Trophoblast cell (in vitro differentiated cells and primary cell): Measurements from ENCODE around the gene SLX4IP.

Source experiments
- DNase-seq, 2 donors: peaks; one replicate each; pipeline ENCODE4 v3.0.0-alpha.2; 2016
- H2AFZ ChIP-seq: 2 replicates; pipeline ENCODE4 v1.6.1; 2013; ENCODE audit warnings: low read length, moderate library complexity, mild to moderate bottlenecking; ENCODE audit not compliant: insufficient read depth, poor library complexity
- H2AK5ac ChIP-seq: 2 replicates; pipeline ENCODE4 v1.6.1; 2013; ENCODE audit warnings: mild to moderate bottlenecking, low read length
- H2BK120ac ChIP-seq: 2 replicates; pipeline ENCODE4 v1.6.1; 2013; ENCODE audit warnings: low read length, mild to moderate bottlenecking, moderate library complexity; ENCODE audit not compliant: insufficient read depth, poor library complexity
- H2BK12ac ChIP-seq: 2 replicates; pipeline ENCODE4 v1.6.1; 2013; ENCODE audit warnings: mild to moderate bottlenecking, low read length, moderate library complexity
- H2BK5ac ChIP-seq: 2 replicates; pipeline ENCODE4 v1.6.1; 2013; ENCODE audit warnings: low read length, low read depth, moderate library complexity, mild to moderate bottlenecking; ENCODE audit not compliant: poor library complexity
- H3K14ac ChIP-seq: 2 replicates; pipeline ENCODE4 v1.6.1; 2013; ENCODE audit warnings: mild to moderate bottlenecking, low read length
- H3K18ac ChIP-seq: 2 replicates; pipeline ENCODE4 v1.6.1; 2013; ENCODE audit warnings: mild to moderate bottlenecking, low read length
- H3K23ac ChIP-seq: 2 replicates; pipeline ENCODE4 v1.6.1; 2013; ENCODE audit warnings: low read length
- H3K27ac ChIP-seq: 2 replicates; pipeline ENCODE4 v1.5.1; 2013; ENCODE audit warnings: low read depth, mild to moderate bottlenecking, inconsistent platforms, low read length, moderate library complexity
- H3K27me3 ChIP-seq: 2 replicates; pipeline ENCODE4 v1.6.1; 2013; ENCODE audit warnings: inconsistent platforms, mild to moderate bottlenecking, low read length, moderate library complexity; ENCODE audit not compliant: insufficient read depth
- H3K36me3 ChIP-seq, 2 experiments: 1 replicate in 1 of 2; 2 replicates in 1 of 2; pipeline ENCODE4 v1.6.1; 2013; ENCODE audit warnings: low read length in 2 of 2, mild to moderate bottlenecking in 2 of 2, moderate library complexity in 1 of 2; ENCODE audit not compliant: insufficient read depth in 2 of 2, control insufficient read depth in 1 of 2
- H3K4ac ChIP-seq: 2 replicates; pipeline ENCODE4 v1.6.1; 2013; ENCODE audit warnings: low read depth, mild to moderate bottlenecking, low read length, moderate library complexity
- H3K4me1 ChIP-seq, 2 experiments: 1 replicate in 1 of 2; 2 replicates in 1 of 2; pipeline ENCODE4 v1.6.1; 2013; ENCODE audit warnings: low read length in 2 of 2, mild to moderate bottlenecking in 2 of 2, moderate library complexity in 1 of 2; ENCODE audit not compliant: insufficient read depth in 2 of 2, control insufficient read depth in 1 of 2
- H3K4me2 ChIP-seq: 2 replicates; pipeline ENCODE4 v1.6.1; 2013; ENCODE audit warnings: inconsistent platforms, mild to moderate bottlenecking, low read length, moderate library complexity
- H3K4me3 ChIP-seq: 2 replicates; pipeline ENCODE4 v1.5.1; 2013; ENCODE audit warnings: mild to moderate bottlenecking, low read depth, low read length, inconsistent platforms
- H3K79me1 ChIP-seq: one replicate; pipeline ENCODE4 v1.6.1; 2013; ENCODE audit warnings: low read length
- H3K79me2 ChIP-seq: 2 replicates; pipeline ENCODE4 v1.6.1; 2013; ENCODE audit warnings: low read length, mild to moderate bottlenecking; ENCODE audit not compliant: control insufficient read depth, insufficient read depth, poor library complexity
- H3K9ac ChIP-seq: 2 replicates; pipeline ENCODE4 v1.6.1; 2013; ENCODE audit warnings: mild to moderate bottlenecking, low read length
- H3K9me3 ChIP-seq: 2 replicates; pipeline ENCODE4 v1.6.1; 2013; ENCODE audit warnings: low read depth, mild to moderate bottlenecking, control low read depth, inconsistent platforms, low read length; ENCODE audit not compliant: insufficient read depth
- H4K12ac ChIP-seq: 2 replicates; pipeline ENCODE4 v1.6.1; 2013; ENCODE audit warnings: low read depth, mild to moderate bottlenecking, low read length, moderate library complexity
- H4K8ac ChIP-seq: 2 replicates; pipeline ENCODE4 v1.6.1; 2013; ENCODE audit warnings: low read depth, mild to moderate bottlenecking, low read length, moderate library complexity
- H4K91ac ChIP-seq: one replicate; pipeline ENCODE4 v1.6.1; 2013; ENCODE audit warnings: low read depth, mild to moderate bottlenecking, low read length, moderate library complexity
- WGBS: extraction: QIAGEN DNeasy Blood & Tissue Kit; methylation state at CpG from one replicate; pipeline ENCODE4 v1.1.7; 2013; ENCODE audit warnings: missing lambda C conversion rate; ENCODE audit not compliant: insufficient read length, insufficient coverage; ENCODE audit errors: extremely low coverage; 5-methylcytosine and 5-hydroxymethylcytosine counted together

The SLX4IP gene

DNA sequence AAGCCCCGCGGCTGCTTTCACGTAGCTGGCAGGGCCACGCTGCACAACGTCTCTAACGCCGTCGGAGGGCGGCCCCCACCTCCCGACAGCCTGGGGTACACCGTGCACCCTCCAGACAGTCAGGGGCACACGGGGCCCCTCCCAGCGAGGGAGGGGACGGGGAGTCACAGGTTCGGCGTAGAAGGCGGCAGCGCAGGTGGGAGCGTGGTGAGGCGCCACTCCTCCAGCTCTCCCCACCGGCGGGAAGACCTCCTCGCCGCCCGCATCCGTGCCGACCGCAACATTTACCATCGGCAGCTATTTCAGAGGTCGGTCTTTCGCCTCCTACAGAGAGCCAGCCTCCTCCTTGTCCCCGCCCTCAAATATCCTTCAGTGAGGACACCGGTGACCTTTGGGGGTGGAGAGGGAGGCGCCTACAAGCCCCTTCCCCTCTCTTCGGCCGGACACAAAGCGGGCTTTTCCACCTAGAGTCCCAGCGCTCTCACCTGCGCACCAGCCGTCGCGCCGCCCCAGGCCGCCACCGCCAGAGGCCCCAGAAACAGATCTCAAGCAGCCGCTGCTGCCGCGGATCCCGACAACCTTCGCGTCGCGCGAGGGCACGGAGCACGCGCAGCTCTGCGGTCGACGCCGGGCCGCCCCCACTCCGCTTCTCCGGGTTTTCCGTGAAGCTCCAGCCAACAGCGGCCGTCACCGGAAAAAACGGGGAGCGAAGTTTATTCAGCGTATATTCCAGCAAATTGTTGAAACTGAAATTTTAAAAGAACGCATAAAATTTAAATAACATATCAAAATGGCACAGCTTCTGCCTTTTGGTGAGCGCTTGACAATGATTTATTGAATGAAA, 1.3 kb upstream of the SLX4IP start, which contains the start of gene MKKS:
TSS of gene MKKS (minus strand) at position 600 of the 844 bp plus-strand sequence. CDS start 20,708 bp downstream, outside the sequence.
- Histone ChIP-seq H3K9me3 (no peaks in the 10 kb centered on the region), H2AFZ (peak within 1 kb of the TSS; percentile 70), H3K14ac (peak within 1 kb of the TSS; percentile 92), H3K4ac (peak within 1 kb of the TSS; percentile 18), H4K8ac (peak within 1 kb of the TSS; percentile 85), H2BK5ac (peak within 1 kb of the TSS; percentile 73), H3K9ac (peak within 1 kb of the TSS; percentile 11), H2AK5ac (peak within 1 kb of the TSS; percentile 16), H3K36me3 (no peaks in the 10 kb centered on the region), H3K27me3 (no peaks in the 10 kb centered on the region), H3K79me2 (peaks cover 7% of the 10 kb centered on the region), H2BK120ac (peak within 1 kb of the TSS; percentile 83), H3K23ac (no peak within 1 kb of the TSS), H3K4me2 (peak within 1 kb of the TSS; percentile 64), H4K12ac (peak within 1 kb of the TSS; percentile 32), H3K18ac (peak within 1 kb of the TSS; percentile 49), H2BK12ac (no peak within 1 kb of the TSS), H3K27ac (peak within 1 kb of the TSS; percentile 89), H3K4me1 (peaks cover 4% of the 10 kb centered on the region in 2 experiments), H3K79me1 (peaks cover 9% of the 10 kb centered on the region), H3K4me3 (peak within 1 kb of the TSS; percentile 87), H4K91ac (peak within 1 kb of the TSS; percentile 89)
- DNase-seq, result peak; percentile 85 to 93
- WGBS, result no CpG with 5 or more reads among the region's 73 CpGs

DNA sequence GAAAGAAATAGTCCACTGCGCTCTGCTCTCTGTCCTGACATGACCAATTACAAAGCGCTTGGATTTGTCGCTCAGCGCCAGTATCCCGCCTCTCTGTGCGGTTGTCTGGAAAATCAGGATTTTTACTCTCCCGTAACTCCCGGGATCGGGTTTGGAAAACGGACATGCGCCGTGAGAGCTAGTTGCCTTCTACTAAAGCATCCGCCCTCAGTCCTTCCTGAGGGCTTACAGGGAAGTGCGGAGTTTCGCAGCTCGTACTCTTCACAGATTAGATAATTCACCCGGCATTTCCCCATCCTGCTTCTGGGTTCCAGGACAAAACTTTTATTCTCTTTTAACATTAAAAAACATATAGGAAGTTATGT, 656 bp upstream of the SLX4IP start:
- no CpG with 5 or more reads among the region's 17 CpGs for WGBS
- Histone ChIP-seq H2AFZ (no peak overlapping the region), H2BK12ac (no peak overlapping the region), H3K4ac (no peak overlapping the region), H4K91ac (no peak overlapping the region), H3K27ac (peak overlapping the region; percentile 89), H2BK120ac (no peak overlapping the region), H4K8ac (no peak overlapping the region), H3K14ac (no peak overlapping the region), H3K18ac (no peak overlapping the region), H4K12ac (no peak overlapping the region), H2AK5ac (no peak overlapping the region), H3K23ac (no peak overlapping the region), H2BK5ac (no peak overlapping the region), H3K4me3 (no peak overlapping the region), H3K36me3 (no peaks in the 10 kb centered on the region), H3K9me3 (no peaks in the 10 kb centered on the region), H3K9ac (no peak overlapping the region), H3K4me2 (peak overlapping the region; percentile 64), H3K27me3 (no peaks in the 10 kb centered on the region), H3K79me1 (peaks cover 9% of the 10 kb centered on the region), H3K4me1 (peaks cover 4% of the 10 kb centered on the region in 2 experiments), H3K79me2 (peaks cover 7% of the 10 kb centered on the region)
- peak; percentile 99 to 100 for DNase-seq

DNA sequence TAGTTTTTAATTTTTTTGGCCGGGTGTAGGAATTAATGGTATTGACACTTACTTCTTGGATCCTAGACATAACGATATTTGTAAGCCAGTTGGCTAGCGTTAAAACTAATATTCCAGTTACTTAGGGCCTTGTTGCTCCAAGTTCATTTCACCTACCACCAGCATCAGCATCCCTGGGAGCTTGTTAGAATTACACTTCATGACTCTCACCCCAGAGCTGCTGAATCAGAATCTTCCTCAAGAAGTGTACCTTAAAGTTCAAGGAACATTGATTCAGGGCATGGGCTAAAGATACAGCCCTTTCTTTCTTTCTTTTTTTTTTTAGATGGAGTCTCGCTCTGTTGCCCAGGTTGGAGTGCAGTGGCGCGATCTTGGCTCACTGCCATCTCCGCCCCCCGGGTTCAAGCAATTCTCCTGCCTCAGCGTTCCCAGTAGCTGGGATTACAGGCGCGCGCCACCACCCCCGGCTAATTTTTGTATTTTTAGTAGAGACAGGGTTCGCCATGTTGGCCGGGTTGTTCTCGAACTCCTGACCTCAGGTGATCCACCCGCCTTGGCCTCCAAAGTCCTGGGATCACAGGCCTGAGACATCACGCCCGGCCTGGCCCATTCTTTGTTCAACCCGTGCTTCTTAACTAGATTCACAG, 1.1 kb downstream of the SLX4IP start:
- Histone ChIP-seq H3K4ac (peak overlapping the region; percentile 10), H3K9ac (no peak overlapping the region), H2BK12ac (no peak overlapping the region), H4K12ac (no peak overlapping the region), H3K9me3 (no peaks in the 10 kb centered on the region), H2AFZ (no peak overlapping the region), H3K79me1 (peaks cover 9% of the 10 kb centered on the region), H4K91ac (no peak overlapping the region), H2BK5ac (no peak overlapping the region), H4K8ac (no peak overlapping the region), H3K4me1 (peaks cover 4% of the 10 kb centered on the region in 2 experiments), H2AK5ac (no peak overlapping the region), H3K4me2 (no peak overlapping the region), H3K27ac (no peak overlapping the region), H3K23ac (no peak overlapping the region), H3K18ac (no peak overlapping the region), H3K36me3 (no peaks in the 10 kb centered on the region), H3K79me2 (peaks cover 7% of the 10 kb centered on the region), H3K4me3 (no peak overlapping the region), H3K14ac (no peak overlapping the region), H3K27me3 (no peaks in the 10 kb centered on the region), H2BK120ac (no peak overlapping the region)
- no CpG with 5 or more reads among the region's 20 CpGs for WGBS
- no peak for DNase-seq

DNA sequence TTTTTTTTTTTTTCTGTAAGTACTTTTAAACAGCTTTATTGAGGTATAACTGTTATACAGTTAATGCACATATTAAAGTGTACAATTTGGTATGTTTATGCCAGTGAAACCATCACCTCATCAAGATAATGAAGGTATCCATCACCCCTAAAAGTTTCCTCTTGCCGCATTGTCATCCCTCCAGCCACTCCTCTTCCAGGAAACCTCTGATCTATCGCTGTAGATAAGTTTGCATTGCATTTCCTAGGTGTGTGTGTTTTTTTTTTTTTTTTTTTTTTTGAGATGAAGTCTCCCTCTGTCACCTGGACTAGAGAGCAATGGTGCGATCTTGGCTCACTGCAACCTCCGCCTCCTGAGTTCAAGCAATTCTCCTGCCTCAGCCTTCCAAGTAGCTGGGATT, 3.1 kb downstream of the SLX4IP start:
- Histone ChIP-seq H3K14ac (no peak overlapping the region), H3K27ac (no peak overlapping the region), H3K18ac (no peak overlapping the region), H3K23ac (no peak overlapping the region), H2BK12ac (no peak overlapping the region), H3K4ac (no peak overlapping the region), H2AFZ (no peak overlapping the region), H3K27me3 (no peaks in the 10 kb centered on the region), H3K4me3 (no peak overlapping the region), H4K91ac (no peak overlapping the region), H3K79me2 (peaks cover 7% of the 10 kb centered on the region), H2AK5ac (no peak overlapping the region), H3K9me3 (no peaks in the 10 kb centered on the region), H3K4me1 (peaks cover under 1 to 3% of the 10 kb centered on the region in 2 experiments), H3K4me2 (no peak overlapping the region), H3K9ac (no peak overlapping the region), H2BK5ac (no peak overlapping the region), H4K8ac (no peak overlapping the region), H3K79me1 (peaks cover 9% of the 10 kb centered on the region), H4K12ac (no peak overlapping the region), H3K36me3 (no peaks in the 10 kb centered on the region), H2BK120ac (no peak overlapping the region)
- no peak for DNase-seq
- no CpG with 5 or more reads among the region's 4 CpGs for WGBS
